Activated CD8-positive, alpha-beta memory T cell treated with anti-CD3 and anti-CD28 coated beads for 1 hour (primary cell): ENCODE results near the gene RAB40AL.
"Not testable (repeated sequence)": the region's sequence is repeated elsewhere in the genome, so short reads cannot be mapped to it uniquely, and the experiment has no call there.

Experiments
- DNase-seq, 2 donors: peaks; one replicate each; pipeline ENCODE4 v3.0.0-alpha.2; 2020; ENCODE audit warnings: low read depth in 1 of 2; ENCODE audit errors: extremely low read depth in 1 of 2

The RAB40AL gene

GRCh38 chrX:102936972-102937371 lies at the start of gene RAB40AL:
Gene RAB40AL, plus strand, starts transcription at chrX:102937272. Its CDS starts 47 bp downstream, at chrX:102937319.
- not testable (repeated sequence) for DNase-seq

GRCh38 chrX:102887687-102888086 lies 49.4 kb upstream of the RAB40AL start:
- DNase-seq: no peak

GRCh38 chrX:102892103-102892502 lies 45.0 kb upstream of the RAB40AL start:
- no peak for DNase-seq

GRCh38 chrX:102899940-102900916 lies 36.8 kb upstream of the RAB40AL start:
- peak; percentile 33 to 37 for DNase-seq

GRCh38 chrX:102902355-102902754 lies 34.7 kb upstream of the RAB40AL start:
- DNase-seq: no peak

GRCh38 chrX:102930990-102931756 lies 5.9 kb upstream of the RAB40AL start:
- DNase-seq: no peak

- DNase-seq: no peak
Measured at GRCh38 chrX:102934624-102935023, 2.4 kb upstream of the RAB40AL start.

GRCh38 chrX:102950908-102951866 lies 14.1 kb downstream of the RAB40AL start:
- DNase-seq: peak in 1 of 2 donors; percentile 17

GRCh38 chrX:102957751-102958150 lies 20.7 kb downstream of the RAB40AL start:
- no peak for DNase-seq

GRCh38 chrX:102958794-102959193 lies 21.7 kb downstream of the RAB40AL start:
- no peak for DNase-seq

GRCh38 chrX:102959471-102959870 lies 22.4 kb downstream of the RAB40AL start:
- no peak for DNase-seq

- DNase-seq: no peak
Measured at GRCh38 chrX:102963955-102964354, 26.9 kb downstream of the RAB40AL start.

- no peak for DNase-seq
Measured at GRCh38 chrX:102964940-102965339, 27.9 kb downstream of the RAB40AL start.

GRCh38 chrX:102966701-102967100 lies 29.6 kb downstream of the RAB40AL start:
- DNase-seq: no peak

GRCh38 chrX:102968216-102968615 lies 31.1 kb downstream of the RAB40AL start:
- DNase-seq: no peak

GRCh38 chrX:102971536-102971935 lies 34.5 kb downstream of the RAB40AL start:
- DNase-seq: not testable (repeated sequence)

GRCh38 chrX:102975016-102975415 lies 37.9 kb downstream of the RAB40AL start:
- DNase-seq: no peak

- no peak for DNase-seq
Measured at GRCh38 chrX:102976286-102976685, 39.2 kb downstream of the RAB40AL start.

GRCh38 chrX:102976793-102977495 lies 39.9 kb downstream of the RAB40AL start:
- DNase-seq: no peak

GRCh38 chrX:102978594-102978993 lies 41.5 kb downstream of the RAB40AL start:
- no peak for DNase-seq
